Fibroblast of the aortic adventitia (primary cell): ENCODE results near the gene SBF2. TPM values are rescaled to one million over a fixed set of nuclear protein-coding genes. Genes with fewer than 3 reads are reported as not detected.

ENCODE experiments used
- DNase-seq: peaks from one replicate; pipeline ENCODE4 v3.0.0-alpha.2; 2010; ENCODE audit warnings: low read depth
- H3K4me3 ChIP-seq: 2 replicates; pipeline ENCODE4 v1.5.1; 2011; ENCODE audit warnings: low read depth, mild to moderate bottlenecking, control low read depth, low read length, moderate library complexity
- CTCF ChIP-seq: IDR thresholded peaks from 2 replicates; pipeline ENCODE4 v1.5.1; 2011; ENCODE audit warnings: mild to moderate bottlenecking, low read length, control low read depth, inconsistent platforms; ENCODE audit not compliant: insufficient read depth
- total RNA-seq: library from RNA; depleted of rRNA; stranded (reverse); fragments of >200 nt; gene quantifications from 2 replicates; pipeline ENCODE4 v1.2.3, GENCODE V29; 2012; ENCODE audit warnings: low replicate concordance

Gene SBF2
- total RNA-seq, 1 donor, result 65.3 TPM

GRCh38 chr11:10064828-10065227 lies 229.2 kb downstream of the SBF2 start:
- DNase-seq, result no peak
- no peak for TF ChIP-seq CTCF
- H3K4me3 ChIP-seq, result no peak overlapping the region

GRCh38 chr11:10058356-10058755 lies 235.7 kb downstream of the SBF2 start:
- DNase-seq, result no peak
- TF ChIP-seq CTCF, result no peak
- no peak overlapping the region for H3K4me3 ChIP-seq

- DNase-seq, result peak; percentile 55
- no peak for TF ChIP-seq CTCF
These were observed 242.0 kb downstream of the SBF2 start for GRCh38 chr11:10051868-10052586.

GRCh38 chr11:10050561-10050960 lies 243.5 kb downstream of the SBF2 start:
- no peak overlapping the region for H3K4me3 ChIP-seq
- no peak for TF ChIP-seq CTCF
- peak; percentile 38 for DNase-seq

More at GRCh38 chr11:10051868-10052586, 242.0 kb downstream of the SBF2 start:
- H3K4me3 ChIP-seq, result no peak overlapping the region

- no peak for TF ChIP-seq CTCF
- no peak overlapping the region for H3K4me3 ChIP-seq
- DNase-seq, result no peak
These were observed 244.3 kb downstream of the SBF2 start for GRCh38 chr11:10049756-10050155.

GRCh38 chr11:10048350-10048749 lies 245.7 kb downstream of the SBF2 start:
- no peak for DNase-seq
- no peak for TF ChIP-seq CTCF

GRCh38 chr11:10044618-10045017 lies 249.4 kb downstream of the SBF2 start:
- no peak for DNase-seq
- no peak for TF ChIP-seq CTCF
- no peak overlapping the region for H3K4me3 ChIP-seq

More at GRCh38 chr11:10048350-10048749, 245.7 kb downstream of the SBF2 start:
- H3K4me3 ChIP-seq, result no peak overlapping the region
